SU-DHL-6 (cell line): ENCODE results near the gene WWOX.

Experiments used
- H2AFZ ChIP-seq: fragments of 200-600 bp; sonication (generic); 2 replicates; pipeline ENCODE4 v1.6.1; 2014; ENCODE audit warnings: low read depth, mild to moderate bottlenecking, moderate library complexity, mixed read lengths, antibody characterized with exemption, low read length; ENCODE audit not compliant: severe bottlenecking
- H3F3A ChIP-seq: fragments of 200-600 bp; shearing (Covaris generic); 2 replicates; pipeline ENCODE4 v1.6.0; 2016; ENCODE audit warnings: antibody characterized with exemption, mild to moderate bottlenecking; ENCODE audit not compliant: insufficient read depth
- H3K27ac ChIP-seq: fragments of 200-600 bp; sonication (generic); 2 replicates; pipeline ENCODE4 v1.5.1; 2016; ENCODE audit warnings: low read depth, mild to moderate bottlenecking, low read length, moderate library complexity, mixed read lengths
- H3K27me3 ChIP-seq: fragments of 200-600 bp; sonication (generic), shearing (Covaris generic); 2 replicates; pipeline ENCODE4 v1.6.0; 2014; ENCODE audit warnings: mild to moderate bottlenecking, low read length
- H3K36me3 ChIP-seq: fragments of 200-600 bp; sonication (generic); 2 replicates; pipeline ENCODE4 v1.6.1; 2014; ENCODE audit warnings: mild to moderate bottlenecking, low read length, mixed read lengths
- H3K4me2 ChIP-seq: fragments of 300-600, 200-600 bp; shearing (Covaris generic), sonication (generic); 2 replicates; pipeline ENCODE4 v1.6.0; 2014; ENCODE audit warnings: low read length, low read depth, mild to moderate bottlenecking; ENCODE audit not compliant: poor library complexity, severe bottlenecking
- H3K4me3 ChIP-seq: fragments of 200-600 bp; sonication (generic); 2 replicates; pipeline ENCODE4 v1.5.1; 2014; ENCODE audit warnings: antibody characterized with exemption, low read length, mild to moderate bottlenecking, mixed read lengths; ENCODE audit not compliant: insufficient read depth, poor library complexity, severe bottlenecking
- H3K79me2 ChIP-seq: fragments of 200-600 bp; sonication (generic); 2 replicates; pipeline ENCODE4 v1.6.1; 2014; ENCODE audit warnings: mild to moderate bottlenecking, low read length, moderate library complexity; ENCODE audit not compliant: insufficient read depth
- H3K9ac ChIP-seq: fragments of 200-600 bp; sonication (generic); 2 replicates; pipeline ENCODE4 v1.7.0; 2014; ENCODE audit warnings: mild to moderate bottlenecking, low read length
- H3K9me2 ChIP-seq: fragments of 200-600 bp; sonication (generic); replicated peaks from 2 replicates; pipeline ENCODE4 v1.6.1; 2014; ENCODE audit warnings: low read length; ENCODE audit not compliant: insufficient read depth
- H3K9me3 ChIP-seq: fragments of 200-600 bp; sonication (generic); 2 replicates; pipeline ENCODE4 v1.6.1; 2014; ENCODE audit warnings: low read length, mixed read lengths; ENCODE audit not compliant: insufficient read depth
- H4K20me1 ChIP-seq: fragments of 200-600 bp; sonication (generic); 2 replicates; pipeline ENCODE4 v1.6.1; 2014; ENCODE audit warnings: low read depth, mild to moderate bottlenecking, antibody characterized with exemption, low read length, moderate library complexity, mixed read lengths
- EZH2phosphoT487 ChIP-seq: fragments of 200-600 bp; sonication (generic), shearing (Covaris generic); conservative IDR thresholded peaks from 2 replicates; pipeline ENCODE4 v1.6.1; 2018; ENCODE audit warnings: mild to moderate bottlenecking, antibody characterized with exemption, low read length, moderate library complexity, mixed read lengths
- TF ChIP-seq, protein P1 (sequence below): fragments of 200-600 bp; sonication (generic); IDR thresholded peaks from one replicate; pipeline ENCODE4 v1.5.1; 2017; ENCODE audit warnings: antibody characterized with exemption, mild to moderate bottlenecking, low read length, moderate library complexity; ENCODE audit not compliant: insufficient read depth, poor library complexity, severe bottlenecking

WWOX gene

DNA sequence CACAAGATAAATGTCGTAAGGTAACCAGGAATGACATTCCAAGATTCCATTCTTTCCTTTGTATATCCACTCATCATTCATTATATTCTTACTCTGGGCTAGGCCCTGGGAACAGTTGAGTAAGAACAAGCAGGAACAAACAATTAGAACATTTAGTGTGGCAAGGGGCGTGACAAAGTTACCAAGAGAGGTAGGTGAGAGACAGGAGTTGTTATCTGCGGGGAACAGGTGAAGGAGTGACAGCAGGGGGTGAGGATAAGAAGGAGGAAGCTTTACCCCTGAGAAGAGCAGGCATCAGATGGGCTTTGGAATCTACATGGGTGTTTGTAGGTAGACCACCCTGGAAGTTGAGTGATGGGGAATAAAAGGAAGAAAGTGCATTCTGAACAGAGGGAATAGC, 568.9 kb downstream of the WWOX start:
- Histone ChIP-seq H3F3A (no peaks in the 10 kb centered on the region), H3K9ac (no peak overlapping the region), H3K9me3 (no peaks in the 10 kb centered on the region), H3K79me2 (no peaks in the 10 kb centered on the region), H3K36me3 (no peaks in the 10 kb centered on the region), H4K20me1 (no peaks in the 10 kb centered on the region), H3K4me2 (no peak overlapping the region), H3K9me2 (no peaks in the 10 kb centered on the region), H3K27me3 (no peaks in the 10 kb centered on the region), H3K4me3 (no peak overlapping the region), H2AFZ (no peak overlapping the region), H3K27ac (no peak overlapping the region)
- TF ChIP-seq EZH2phosphoT487 = no peak
- TF ChIP-seq, protein P1, sequence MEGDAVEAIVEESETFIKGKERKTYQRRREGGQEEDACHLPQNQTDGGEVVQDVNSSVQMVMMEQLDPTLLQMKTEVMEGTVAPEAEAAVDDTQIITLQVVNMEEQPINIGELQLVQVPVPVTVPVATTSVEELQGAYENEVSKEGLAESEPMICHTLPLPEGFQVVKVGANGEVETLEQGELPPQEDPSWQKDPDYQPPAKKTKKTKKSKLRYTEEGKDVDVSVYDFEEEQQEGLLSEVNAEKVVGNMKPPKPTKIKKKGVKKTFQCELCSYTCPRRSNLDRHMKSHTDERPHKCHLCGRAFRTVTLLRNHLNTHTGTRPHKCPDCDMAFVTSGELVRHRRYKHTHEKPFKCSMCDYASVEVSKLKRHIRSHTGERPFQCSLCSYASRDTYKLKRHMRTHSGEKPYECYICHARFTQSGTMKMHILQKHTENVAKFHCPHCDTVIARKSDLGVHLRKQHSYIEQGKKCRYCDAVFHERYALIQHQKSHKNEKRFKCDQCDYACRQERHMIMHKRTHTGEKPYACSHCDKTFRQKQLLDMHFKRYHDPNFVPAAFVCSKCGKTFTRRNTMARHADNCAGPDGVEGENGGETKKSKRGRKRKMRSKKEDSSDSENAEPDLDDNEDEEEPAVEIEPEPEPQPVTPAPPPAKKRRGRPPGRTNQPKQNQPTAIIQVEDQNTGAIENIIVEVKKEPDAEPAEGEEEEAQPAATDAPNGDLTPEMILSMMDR = no peak

DNA sequence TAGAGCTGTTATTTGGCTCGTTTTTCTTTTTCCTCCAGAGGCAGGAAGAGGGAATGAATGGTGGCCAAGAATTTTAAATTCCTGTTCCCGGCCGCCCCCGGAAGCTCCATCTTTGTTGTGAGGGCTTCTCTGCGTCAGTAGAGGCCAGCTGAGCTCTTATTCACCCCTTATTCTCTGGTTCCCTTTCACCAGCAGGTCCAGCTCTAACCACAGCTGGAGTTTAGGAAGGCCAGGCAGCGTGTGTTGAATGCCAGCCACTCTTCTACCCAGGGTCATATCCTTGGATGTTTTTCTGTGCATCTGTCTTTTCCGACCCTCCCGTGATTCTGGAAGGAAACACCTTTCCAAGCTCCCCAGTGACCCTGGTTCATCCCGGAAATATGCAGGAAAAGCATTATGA, 570.5 kb downstream of the WWOX start:
- Histone ChIP-seq H3K27me3 (no peaks in the 10 kb centered on the region), H3K9me2 (no peaks in the 10 kb centered on the region), H4K20me1 (no peaks in the 10 kb centered on the region), H3K9ac (no peak overlapping the region), H3K27ac (no peak overlapping the region), H3K9me3 (no peaks in the 10 kb centered on the region), H2AFZ (no peak overlapping the region), H3K36me3 (no peaks in the 10 kb centered on the region), H3K79me2 (no peaks in the 10 kb centered on the region), H3K4me3 (no peak overlapping the region), H3K4me2 (no peak overlapping the region), H3F3A (no peaks in the 10 kb centered on the region)
- TF ChIP-seq EZH2phosphoT487 = no peak
- TF ChIP-seq, protein P1 = no peak

DNA sequence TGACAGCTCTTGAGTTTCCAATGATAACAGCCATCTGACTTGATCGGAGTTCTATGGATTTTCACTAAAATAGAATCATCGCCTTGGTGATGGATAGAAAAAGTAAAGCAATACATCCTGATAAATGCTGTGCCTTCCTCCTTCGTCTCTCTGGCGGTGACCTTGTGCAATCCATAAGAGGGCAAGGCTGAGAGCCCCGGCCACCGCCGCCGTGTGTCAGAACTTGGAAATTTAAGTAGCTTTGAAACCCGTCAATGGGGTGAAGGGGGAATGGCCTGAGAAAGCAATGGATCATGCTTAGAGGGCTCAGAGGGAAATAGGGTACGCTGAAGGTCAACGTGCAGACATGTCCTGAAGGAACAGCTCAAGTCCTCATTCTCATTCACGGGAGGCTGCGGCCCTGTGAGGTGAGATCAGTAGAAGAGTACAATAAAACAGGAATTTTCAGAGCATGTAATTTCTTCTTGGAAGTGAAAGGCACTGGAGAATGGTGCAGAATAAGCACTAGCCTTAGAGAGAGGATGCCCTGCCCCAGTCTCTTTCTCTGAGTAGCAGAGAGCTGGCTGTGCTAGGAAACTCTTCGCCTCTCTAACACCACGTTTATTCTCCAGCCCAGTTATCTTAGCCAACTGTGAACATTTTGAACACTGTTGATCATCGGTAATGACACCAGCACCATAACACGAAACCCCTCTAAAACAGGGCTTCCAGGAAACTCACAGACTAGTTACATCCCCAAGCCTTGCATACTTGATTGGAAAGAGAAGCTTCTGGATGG, 573.5 kb downstream of the WWOX start:
- TF ChIP-seq EZH2phosphoT487 = no peak
- TF ChIP-seq, protein P1 = no peak
- no peaks in the 10 kb centered on the region for H3K79me2 ChIP-seq

More for the DNA sequence above, 573.5 kb downstream of the WWOX start:
- no peaks in the 10 kb centered on the region for H3F3A ChIP-seq
- no peak overlapping the region for H3K4me2 ChIP-seq
- no peaks in the 10 kb centered on the region for H3K27me3 ChIP-seq
- H3K9me3 ChIP-seq = no peaks in the 10 kb centered on the region
- no peak overlapping the region for H3K9ac ChIP-seq
- H3K36me3 ChIP-seq = no peaks in the 10 kb centered on the region
- H3K4me3 ChIP-seq = no peak overlapping the region
- no peaks in the 10 kb centered on the region for H3K9me2 ChIP-seq
- H3K27ac ChIP-seq = no peak overlapping the region
- no peaks in the 10 kb centered on the region for H4K20me1 ChIP-seq
- H2AFZ ChIP-seq = no peak overlapping the region
